22Rv1 (cell line): ENCODE measurements around the gene POLR2H.
A peak's percentile ranks its signal among the peaks of the same experiment; 100 is the strongest.

Experiments used
- H3K27ac ChIP-seq: fragments of 450-650 bp; 2 replicates; pipeline ENCODE4 v1.5.1; 2017
- ZFX ChIP-seq: fragments of 450-650 bp; IDR thresholded peaks from 2 replicates; pipeline ENCODE4 v1.6.1; 2017; ENCODE audit warnings: antibody characterized with exemption, borderline replicate concordance
- TF ChIP-seq, protein P1 (sequence below): fragments of 450-650 bp; IDR thresholded peaks from 2 replicates; pipeline ENCODE4 v1.5.1; 2017; ENCODE audit warnings: mild to moderate bottlenecking

POLR2H gene

DNA sequence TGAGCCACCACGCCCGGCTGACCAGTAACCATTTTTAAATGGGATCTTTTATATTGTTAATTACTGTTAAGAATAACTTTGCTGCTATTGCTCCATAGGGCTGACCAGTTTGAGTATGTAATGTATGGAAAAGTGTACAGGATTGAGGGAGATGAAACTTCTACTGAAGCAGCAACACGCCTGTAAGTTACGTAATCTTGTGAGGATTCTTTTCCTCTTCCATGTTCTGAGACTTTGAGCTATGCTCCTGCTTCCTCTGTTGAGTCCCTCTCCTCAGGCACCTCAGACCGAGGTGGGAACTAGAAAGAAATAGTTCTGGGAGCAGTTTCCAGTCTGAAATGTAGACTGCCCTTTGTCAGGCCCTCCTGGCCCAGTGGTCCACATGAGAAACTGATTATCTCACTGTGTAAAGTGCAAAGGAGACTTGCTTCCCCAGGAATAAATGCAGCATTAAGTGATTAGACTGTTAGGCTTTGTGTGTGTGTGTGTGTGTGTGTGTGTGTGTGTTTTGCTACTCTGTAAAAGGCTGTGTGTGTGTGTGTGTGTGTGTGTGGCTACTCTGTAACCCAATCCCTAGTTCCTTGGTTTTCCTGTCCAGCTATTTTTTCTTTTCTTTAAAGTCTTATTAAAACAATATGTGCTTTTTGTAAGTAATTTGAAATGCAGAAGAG, 5.2 kb downstream of the POLR2H start:
- H3K27ac ChIP-seq = peak overlapping the region; percentile 34
- TF ChIP-seq, protein P1, sequence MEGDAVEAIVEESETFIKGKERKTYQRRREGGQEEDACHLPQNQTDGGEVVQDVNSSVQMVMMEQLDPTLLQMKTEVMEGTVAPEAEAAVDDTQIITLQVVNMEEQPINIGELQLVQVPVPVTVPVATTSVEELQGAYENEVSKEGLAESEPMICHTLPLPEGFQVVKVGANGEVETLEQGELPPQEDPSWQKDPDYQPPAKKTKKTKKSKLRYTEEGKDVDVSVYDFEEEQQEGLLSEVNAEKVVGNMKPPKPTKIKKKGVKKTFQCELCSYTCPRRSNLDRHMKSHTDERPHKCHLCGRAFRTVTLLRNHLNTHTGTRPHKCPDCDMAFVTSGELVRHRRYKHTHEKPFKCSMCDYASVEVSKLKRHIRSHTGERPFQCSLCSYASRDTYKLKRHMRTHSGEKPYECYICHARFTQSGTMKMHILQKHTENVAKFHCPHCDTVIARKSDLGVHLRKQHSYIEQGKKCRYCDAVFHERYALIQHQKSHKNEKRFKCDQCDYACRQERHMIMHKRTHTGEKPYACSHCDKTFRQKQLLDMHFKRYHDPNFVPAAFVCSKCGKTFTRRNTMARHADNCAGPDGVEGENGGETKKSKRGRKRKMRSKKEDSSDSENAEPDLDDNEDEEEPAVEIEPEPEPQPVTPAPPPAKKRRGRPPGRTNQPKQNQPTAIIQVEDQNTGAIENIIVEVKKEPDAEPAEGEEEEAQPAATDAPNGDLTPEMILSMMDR = no peak
- TF ChIP-seq ZFX = no peak

DNA sequence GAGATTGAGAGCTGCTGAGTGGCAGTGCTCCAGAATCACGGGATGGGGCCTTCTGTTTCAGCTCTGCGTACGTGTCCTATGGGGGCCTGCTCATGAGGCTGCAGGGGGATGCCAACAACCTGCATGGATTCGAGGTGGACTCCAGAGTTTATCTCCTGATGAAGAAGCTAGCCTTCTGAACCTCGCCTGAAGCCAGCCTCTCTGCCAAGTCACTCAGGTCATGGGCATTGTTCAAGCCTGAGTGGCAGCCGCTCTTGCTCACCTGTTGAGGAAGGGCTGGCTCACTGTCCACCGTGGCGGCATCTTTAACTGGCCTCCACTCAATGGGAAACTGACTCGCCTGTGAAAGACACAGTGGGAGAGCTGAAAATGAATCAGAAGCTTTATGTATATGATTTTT, 6.6 kb downstream of the POLR2H start:
- TF ChIP-seq, protein P1 = no peak
- no peak for TF ChIP-seq ZFX
- peak overlapping the region; percentile 34; the same call in 1 of the 2 replicates for H3K27ac ChIP-seq

DNA sequence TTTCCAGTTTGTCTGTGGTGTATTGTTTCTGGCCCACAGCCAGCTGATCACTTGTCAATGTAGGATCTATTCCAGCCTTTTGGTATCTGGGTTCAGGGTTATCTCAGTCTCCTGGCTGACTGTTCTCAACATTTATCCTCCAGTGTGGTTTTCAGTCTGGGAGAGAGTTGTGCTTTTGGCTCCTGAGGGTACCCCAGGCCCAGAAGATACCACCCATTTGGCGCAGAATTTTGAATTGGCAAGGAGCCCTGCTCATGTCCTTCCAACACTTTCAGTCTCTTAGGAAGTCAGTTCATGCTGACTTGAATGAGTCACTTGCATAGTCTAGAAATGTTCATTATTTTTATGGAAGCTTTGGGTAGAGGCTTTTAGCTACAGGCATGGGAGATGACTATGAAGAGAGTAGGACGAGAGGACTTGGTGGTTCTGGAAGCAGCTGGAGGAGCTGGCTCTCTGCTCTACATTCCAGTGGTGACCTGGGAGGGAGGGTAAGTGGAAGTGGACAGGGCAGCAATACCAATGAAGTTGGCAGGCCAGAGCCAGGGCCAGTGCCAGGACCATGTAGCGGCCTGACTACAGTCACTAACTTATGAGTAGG, 7.2 kb downstream of the POLR2H start:
- TF ChIP-seq, protein P1 = no peak
- H3K27ac ChIP-seq = peak overlapping the region; percentile 34

DNA sequence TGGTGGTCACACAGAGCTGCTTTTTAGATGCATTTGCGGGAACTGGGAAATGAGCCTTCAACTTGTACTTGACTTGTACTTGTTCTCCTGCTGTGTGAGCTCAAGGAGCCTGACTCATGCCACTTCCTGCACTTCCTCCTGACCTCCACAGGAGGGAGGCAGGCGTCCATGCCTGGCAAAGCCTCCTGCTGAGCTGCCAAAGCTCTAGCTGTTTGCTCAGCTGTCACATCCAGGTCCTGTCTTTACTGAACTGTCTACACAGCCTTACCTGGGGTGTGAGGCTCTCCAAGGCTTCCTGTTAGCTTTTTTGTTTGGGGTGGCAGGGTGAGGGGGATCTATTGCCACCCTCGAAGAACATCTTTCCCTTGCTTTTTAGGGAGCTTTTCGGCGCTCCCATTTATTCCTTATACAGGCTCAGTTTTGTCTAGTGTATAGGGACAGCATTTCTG, 10.1 kb downstream of the POLR2H start:
- no peak overlapping the region for H3K27ac ChIP-seq
- TF ChIP-seq, protein P1 = peak; percentile 97
- no peak for TF ChIP-seq ZFX

DNA sequence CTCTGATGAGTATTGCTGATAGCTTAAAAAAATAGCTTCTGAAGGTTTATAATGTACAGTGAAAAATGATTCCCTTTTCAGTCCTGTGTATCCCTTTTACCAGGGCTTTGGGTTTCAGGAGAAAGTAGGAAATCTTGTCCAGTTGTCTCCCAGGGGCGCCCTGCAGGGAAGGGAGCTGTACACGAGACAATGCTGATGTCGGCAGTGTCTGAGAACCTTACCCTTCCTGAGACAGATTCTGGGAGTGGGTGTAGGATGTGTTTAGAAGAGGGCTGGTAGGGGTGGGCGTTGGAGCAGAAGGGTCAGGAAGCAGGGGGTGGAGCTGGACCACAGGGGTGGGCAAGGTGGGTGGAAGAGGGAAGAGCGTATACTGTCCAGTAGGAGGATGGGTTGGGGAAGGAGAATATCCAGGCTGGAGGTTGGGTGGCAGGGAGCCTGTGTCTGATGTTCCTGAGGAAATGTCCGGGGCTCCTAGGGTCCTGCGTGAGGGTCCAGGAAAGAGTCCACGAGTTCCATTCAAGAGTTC, 10.8 kb downstream of the POLR2H start:
- TF ChIP-seq, protein P1 = no peak
- no peak for TF ChIP-seq ZFX
- H3K27ac ChIP-seq = no peak overlapping the region

DNA sequence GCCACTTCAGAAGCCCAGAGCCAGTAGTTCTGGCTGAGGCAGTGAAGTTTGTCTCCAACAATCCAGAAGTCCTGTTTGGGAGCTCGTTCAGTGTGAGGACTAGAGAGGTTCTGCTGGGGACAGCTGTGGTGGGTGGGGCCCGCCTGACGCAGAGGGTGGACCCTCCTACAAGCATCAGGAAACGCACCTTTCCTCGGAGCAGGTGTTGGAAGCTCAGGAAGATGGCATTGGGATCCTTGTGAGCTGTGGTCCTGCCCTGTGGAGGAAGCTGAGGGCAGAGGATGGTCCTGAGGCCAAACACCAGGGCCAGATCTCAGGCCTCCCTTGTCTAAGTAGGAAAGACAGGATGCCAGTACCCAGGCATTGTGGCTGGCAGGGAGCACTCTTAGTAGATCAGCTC, 11.4 kb downstream of the POLR2H start:
- H3K27ac ChIP-seq = no peak overlapping the region
- no peak for TF ChIP-seq ZFX
- TF ChIP-seq, protein P1 = no peak

DNA sequence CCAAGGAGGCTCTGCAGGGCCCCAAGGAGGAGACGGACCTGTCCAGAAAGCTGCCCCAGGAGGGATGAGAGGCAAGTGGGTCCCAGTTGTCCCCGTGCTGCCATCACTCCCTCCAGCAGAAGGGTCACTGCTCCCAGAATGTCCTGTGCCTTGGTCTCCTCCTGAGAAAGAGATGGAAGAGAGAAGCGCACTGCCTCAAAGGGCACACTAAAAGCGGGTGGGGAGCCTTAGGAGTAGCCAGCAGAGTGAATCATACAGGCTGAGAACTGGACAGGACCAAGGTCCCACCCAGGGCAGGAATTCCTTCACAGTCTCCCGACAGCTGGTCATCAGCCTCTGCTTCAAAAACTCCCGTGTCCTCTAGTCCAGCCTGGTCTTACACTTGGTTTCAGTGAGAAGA, 11.9 kb downstream of the POLR2H start:
- no peak overlapping the region for H3K27ac ChIP-seq
- TF ChIP-seq, protein P1 = no peak
- no peak for TF ChIP-seq ZFX
